Activated CD8-positive, alpha-beta memory T cell treated with anti-CD3 and anti-CD28 coated beads for 36 hours (primary cell): ENCODE results near the gene DDX50. TPM values are rescaled to one million over a fixed set of nuclear protein-coding genes. Genes with fewer than 3 reads are reported as not detected.
"Not testable (repeated sequence)": the region's sequence is repeated elsewhere in the genome, so short reads cannot be mapped to it uniquely, and the experiment has no call there.

ENCODE experiments used
- CTCF ChIA-PET: fragments of 350-600 bp; sonication (Branson Sonifier 250); formaldehyde crosslinking; loops from one replicate; lab custom pipeline; 2021; ENCODE audit warnings: antibody characterized with exemption; lab: Charles Lee
- POLR2A ChIA-PET: fragments of 350-600 bp; sonication (Branson Sonifier 250); formaldehyde crosslinking; loops from one replicate; lab custom pipeline; 2021; ENCODE audit warnings: antibody characterized with exemption; lab: Charles Lee
- total RNA-seq, 2 experiments: library from RNA; stranded (reverse); gene quantifications; one replicate each; pipeline ENCODE4 v1.2.3, GENCODE V29; 2021

The DDX50 gene
- total RNA-seq, 2 experiments from 2014 or later, result 55.5 to 60.1 TPM

DNA sequence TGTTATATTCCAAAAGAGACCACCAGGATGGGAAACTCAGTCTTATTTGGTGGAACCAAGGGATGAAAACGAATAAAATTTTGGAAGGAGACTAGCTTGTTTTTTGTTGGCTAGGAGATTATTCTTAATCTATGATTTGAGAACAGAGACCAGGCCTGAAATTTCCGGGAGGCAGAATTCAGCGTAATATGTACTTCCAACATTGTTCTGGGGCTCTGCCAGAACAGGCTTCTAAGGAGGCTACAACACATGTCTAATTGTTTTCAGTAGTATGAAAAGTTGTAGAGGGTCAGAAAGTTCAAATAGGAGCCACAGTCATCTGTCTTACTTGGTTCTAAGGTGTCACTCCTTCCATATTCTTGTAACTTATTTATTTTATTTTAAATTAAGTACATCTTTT lies 56.5 kb downstream of the DDX50 start:
- POLR2A ChIA-PET, result interaction anchor here (0.7 to 2.7 kb wide), 4 partner anchors 13 to 57 kb away, joined by 3 to 18 read pairs (median 4); partner anchors contain the start of gene DDX50
- CTCF ChIA-PET, result no interaction called here

DNA sequence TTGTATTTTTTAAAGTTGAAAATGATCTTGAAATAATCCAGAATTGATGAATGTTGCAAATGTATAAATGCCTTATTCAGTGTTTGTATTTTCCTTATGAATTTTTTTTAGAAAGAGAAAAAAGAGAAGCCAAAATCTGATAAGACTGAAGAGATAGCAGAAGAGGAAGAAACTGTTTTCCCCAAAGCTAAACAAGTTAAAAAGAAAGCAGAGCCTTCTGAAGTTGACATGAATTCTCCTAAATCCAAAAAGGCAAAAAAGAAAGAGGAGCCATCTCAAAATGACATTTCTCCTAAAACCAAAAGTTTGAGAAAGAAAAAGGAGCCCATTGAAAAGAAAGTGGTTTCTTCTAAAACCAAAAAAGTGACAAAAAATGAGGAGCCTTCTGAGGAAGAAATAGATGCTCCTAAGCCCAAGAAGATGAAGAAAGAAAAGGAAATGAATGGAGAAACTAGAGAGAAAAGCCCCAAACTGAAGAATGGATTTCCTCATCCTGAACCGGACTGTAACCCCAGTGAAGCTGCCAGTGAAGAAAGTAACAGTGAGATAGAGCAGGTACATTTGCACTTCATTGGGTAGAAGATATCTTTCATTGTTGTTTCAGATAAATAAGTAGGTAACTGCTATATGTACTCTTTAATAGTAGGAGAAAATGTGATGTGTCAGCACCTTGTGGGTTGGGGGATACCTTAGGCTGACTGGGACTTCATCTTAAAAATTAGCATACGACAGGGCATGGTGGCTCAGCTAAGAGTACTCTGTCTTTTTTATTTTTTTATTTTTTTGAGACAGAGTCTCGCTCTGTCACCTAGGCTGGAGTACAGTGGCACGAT lies 58.8 kb downstream of the DDX50 start:
- ChIA-PET CTCF (interaction anchor here (1.9 kb wide), 1 partner anchor 13 kb away, joined by 4 read pairs; no protein-coding TSS in a partner anchor), POLR2A (interaction anchor here (0.6 kb wide), 1 partner anchor 100 kb away, joined by 4 read pairs; no protein-coding TSS in a partner anchor)

DNA sequence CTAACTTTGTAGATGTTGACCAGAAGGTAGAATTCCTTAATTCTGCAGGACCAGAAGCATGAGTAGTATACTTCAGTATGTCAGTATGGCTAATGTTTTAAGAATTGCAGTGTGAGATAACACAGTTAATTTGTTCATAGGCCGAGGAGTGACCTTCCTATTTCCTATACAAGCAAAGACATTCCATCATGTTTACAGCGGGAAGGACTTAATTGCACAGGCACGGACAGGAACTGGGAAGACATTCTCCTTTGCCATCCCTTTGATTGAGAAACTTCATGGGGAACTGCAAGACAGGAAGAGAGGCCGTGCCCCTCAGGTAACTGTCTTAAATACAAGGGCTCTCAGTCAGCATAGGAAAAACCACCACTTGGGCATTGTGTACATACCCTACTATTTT lies 62.0 kb downstream of the DDX50 start:
- ChIA-PET POLR2A (no interaction called here), CTCF (no interaction called here)

DNA sequence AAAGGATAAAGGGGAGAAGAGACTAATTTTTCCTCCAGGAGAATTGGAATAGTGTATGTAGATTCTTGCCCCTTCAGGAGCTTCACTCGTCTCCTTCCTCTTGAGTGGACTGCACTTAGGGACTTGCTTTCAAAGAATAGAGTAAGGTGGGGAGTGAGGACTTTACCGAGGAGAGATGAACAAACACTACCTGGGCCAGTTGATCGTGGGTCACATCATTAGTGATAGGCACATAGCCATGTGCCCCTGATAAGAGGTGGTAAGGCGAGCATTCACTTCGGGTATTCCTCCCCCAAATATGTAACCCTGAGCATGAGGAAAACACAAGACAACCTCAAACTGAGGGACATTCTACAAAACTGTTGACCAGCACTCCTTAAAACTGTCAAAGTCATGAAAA lies 72.9 kb downstream of the DDX50 start:
- ChIA-PET CTCF (interaction anchor here (1.1 kb wide), 1 partner anchor 15 kb away, joined by 3 read pairs; no protein-coding TSS in a partner anchor), POLR2A (interaction anchor here (0.5 kb wide), 1 partner anchor 188 kb away, joined by 3 read pairs; no protein-coding TSS in a partner anchor)

DNA sequence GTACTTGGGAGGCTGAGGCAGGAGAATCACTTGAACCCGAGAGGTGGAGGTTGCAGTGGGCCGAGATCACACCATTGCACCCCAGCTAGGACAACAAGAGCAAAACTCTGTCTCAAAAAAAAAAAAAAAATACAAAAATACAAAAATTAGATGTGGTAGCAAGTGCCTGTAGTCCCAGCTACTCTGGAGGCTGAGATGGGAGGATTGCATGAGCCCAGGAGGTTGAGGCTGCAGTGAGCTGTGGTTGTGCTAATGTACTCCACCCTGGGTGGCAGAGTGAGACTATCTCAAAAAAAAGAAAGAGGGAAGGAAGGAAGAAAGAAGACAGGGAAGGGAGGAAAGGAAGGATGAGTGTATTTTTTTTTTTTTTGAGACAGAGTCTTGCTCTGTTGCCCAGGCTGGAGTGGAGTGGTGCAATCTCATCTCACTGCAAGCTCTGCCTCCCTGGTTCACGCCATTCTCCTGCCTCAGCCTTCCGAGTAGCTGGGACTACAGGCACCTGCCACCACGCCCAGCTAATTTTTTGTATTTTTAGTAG lies 74.9 kb downstream of the DDX50 start:
- POLR2A ChIA-PET, result interaction anchor here (0.7 to 1.2 kb wide), 2 partner anchors 25 to 179 kb away, joined by 3 read pairs; no protein-coding TSS in a partner anchor
- CTCF ChIA-PET, result not testable (repeated sequence)

DNA sequence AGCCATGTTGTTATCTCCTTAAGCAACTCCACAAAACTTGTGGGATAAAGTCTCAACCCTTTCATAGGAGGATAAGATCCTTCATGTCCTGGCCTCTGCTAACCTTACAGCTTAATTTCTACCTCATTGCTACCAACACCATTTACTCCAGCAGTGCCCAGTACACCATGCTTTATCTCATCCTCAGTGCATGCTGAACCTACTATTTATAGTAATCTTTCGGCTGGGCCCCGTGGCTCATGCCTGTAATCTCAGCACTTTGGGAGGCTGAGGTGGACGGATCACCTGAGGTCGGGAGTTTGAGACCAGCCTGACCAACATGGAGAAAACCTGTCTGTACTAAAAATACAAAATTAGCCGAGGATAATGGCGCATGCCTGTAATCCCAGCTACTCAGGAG lies 78.6 kb downstream of the DDX50 start:
- CTCF ChIA-PET, POLR2A ChIA-PET: not testable (repeated sequence)

DNA sequence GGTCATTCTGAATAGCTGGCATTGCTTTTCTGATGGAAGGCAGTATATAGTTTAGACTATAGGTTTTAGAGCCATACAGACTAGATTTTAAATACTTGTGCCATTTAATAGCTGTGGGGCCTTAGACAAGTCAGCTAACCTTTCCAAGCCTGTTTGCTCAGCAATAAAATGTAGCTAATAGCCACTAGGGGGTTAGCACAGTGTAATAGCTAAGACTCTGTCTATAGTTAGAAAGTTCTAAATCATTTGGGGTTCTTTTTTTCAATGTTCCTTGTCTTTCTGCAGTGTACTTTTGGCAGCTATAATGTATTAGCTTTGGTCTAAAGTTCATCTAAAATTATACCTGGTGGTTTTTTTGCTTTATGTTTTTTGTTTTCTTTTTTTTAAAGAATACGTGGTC lies 80.0 kb downstream of the DDX50 start:
- CTCF ChIA-PET, result interaction anchor here (0.5 to 1.4 kb wide), 2 partner anchors 10 to 137 kb away, joined by 5 read pairs; no protein-coding TSS in a partner anchor
- POLR2A ChIA-PET, result interaction anchor here (0.6 to 0.8 kb wide), 2 partner anchors 23 to 63 kb away, joined by 3 to 4 read pairs; no protein-coding TSS in a partner anchor

DNA sequence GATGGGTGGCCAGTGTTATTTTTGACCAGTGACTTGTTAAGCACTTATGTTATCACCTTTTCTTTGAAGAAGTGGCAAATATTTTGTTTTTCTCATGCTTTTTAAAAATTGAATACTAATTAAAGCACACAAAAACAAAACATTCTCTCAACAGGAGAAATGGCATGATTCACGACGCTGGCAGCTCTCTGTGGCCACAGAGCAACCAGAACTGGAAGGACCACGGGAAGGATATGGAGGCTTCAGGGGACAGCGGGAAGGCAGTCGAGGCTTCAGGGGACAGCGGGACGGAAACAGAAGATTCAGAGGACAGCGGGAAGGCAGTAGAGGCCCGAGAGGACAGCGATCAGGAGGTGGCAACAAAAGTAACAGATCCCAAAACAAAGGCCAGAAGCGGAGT lies 81.3 kb downstream of the DDX50 start:
- POLR2A ChIA-PET, result no interaction called here
- CTCF ChIA-PET, result no interaction called here

DNA sequence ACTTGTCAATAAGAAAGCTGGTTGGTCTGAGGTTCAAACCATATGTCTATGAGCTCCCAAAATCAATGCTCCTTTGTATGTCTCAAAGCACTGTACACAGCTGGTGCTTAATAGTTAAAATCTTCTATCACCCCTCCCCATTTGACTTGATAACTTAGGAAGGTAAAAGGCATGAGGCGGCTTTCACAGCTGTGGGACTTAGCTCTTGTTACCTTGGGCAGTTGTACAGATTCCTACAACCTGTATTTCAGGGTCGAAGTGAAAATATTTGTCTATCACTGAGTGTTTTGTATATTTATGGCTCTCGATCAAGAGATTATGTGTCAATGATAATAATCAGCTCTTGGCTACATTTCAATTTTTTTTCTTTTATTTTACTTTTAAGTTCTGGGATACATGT lies 86.5 kb downstream of the DDX50 start:
- ChIA-PET POLR2A (interaction anchor here (0.6 to 1.0 kb wide), 3 partner anchors 26 to 105 kb away, joined by 3 to 7 read pairs (median 6); partner anchors contain the start of gene DDX21), CTCF (interaction anchor here (0.6 to 1.5 kb wide), 4 partner anchors 31 to 147 kb away, joined by 3 to 4 read pairs (median 3); partner anchors contain the start of gene DDX21)

DNA sequence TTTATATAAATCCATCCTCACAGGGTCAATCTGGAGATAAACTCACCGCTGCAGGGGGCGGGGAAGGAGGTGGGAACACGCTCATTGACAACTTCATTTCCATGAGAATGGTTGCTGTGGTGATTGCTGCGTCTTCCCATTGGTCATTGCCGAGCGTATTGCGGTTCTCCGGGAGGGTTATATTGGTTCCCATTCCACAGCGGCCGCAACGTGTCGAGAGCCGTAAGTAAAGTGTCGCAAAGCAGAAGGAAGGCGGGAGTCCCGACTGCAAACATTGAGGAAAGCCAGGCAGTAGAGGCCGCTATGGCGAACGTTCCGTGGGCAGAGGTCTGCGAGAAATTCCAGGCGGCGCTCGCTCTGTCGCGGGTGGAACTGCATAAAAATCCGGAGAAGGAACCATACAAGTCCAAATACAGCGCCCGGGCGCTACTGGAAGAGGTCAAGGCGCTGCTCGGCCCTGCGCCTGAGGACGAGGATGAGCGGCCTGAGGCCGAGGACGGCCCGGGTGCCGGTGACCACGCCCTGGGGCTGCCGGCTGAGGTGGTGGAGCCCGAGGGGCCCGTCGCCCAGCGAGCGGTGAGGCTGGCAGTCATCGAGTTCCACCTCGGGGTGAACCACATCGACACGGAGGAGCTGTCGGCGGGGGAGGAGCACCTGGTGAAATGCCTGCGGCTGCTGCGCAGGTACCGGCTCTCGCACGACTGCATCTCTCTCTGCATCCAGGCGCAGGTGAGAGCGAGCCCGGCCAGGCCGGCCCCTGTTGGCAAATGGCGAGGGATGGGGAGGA lies 87.6 kb downstream of the DDX50 start, which contains the start of gene KIFBP:
KIFBP (plus strand) TSS at position 274 of the 787 bp plus-strand sequence; CDS start at position 304, 30 bp downstream.
- CTCF ChIA-PET, result interaction anchor here (1.1 to 1.2 kb wide), 2 partner anchors 15 to 28 kb away, joined by 3 to 4 read pairs; no protein-coding TSS in a partner anchor
- POLR2A ChIA-PET, result interaction anchor here (0.6 kb wide), 1 partner anchor 31 kb away, joined by 3 read pairs; no protein-coding TSS in a partner anchor

DNA sequence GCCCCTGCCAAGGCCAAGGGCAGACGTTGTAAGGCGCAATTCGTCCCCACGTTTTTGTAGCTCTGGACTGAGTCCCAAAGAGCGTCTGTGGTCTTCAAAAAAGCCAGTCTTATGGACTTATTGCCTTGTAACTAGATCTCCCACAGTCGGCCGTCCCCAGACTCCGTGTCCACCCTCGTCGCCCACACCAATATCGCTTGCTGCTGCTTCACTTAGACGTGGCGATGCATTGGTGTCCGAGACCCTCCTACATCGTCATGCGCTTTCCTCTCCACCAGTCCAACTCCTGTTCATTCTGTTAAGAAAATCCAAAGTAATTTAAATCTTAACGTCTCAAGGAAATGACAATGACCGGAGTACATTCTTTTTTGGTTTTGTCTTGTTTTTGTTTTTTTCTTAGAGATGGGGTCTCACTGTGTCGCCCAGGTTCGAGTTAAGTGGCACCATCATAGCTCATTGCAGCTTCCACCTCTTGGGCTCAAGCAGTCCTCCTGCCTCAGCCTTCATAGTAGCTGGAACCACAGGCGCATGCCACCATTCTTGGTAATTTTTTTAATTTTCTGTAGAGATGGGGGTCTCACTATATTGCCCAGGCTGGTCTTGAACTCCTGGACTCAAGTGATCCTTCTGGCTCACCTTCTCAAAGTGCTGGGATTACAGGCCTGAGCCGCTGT lies 88.3 kb downstream of the DDX50 start:
- POLR2A ChIA-PET, result interaction anchor here (0.6 kb wide), 1 partner anchor 31 kb away, joined by 3 read pairs; no protein-coding TSS in a partner anchor
- CTCF ChIA-PET, result interaction anchor here (1.1 to 1.2 kb wide), 2 partner anchors 15 to 28 kb away, joined by 3 to 4 read pairs; no protein-coding TSS in a partner anchor

DNA sequence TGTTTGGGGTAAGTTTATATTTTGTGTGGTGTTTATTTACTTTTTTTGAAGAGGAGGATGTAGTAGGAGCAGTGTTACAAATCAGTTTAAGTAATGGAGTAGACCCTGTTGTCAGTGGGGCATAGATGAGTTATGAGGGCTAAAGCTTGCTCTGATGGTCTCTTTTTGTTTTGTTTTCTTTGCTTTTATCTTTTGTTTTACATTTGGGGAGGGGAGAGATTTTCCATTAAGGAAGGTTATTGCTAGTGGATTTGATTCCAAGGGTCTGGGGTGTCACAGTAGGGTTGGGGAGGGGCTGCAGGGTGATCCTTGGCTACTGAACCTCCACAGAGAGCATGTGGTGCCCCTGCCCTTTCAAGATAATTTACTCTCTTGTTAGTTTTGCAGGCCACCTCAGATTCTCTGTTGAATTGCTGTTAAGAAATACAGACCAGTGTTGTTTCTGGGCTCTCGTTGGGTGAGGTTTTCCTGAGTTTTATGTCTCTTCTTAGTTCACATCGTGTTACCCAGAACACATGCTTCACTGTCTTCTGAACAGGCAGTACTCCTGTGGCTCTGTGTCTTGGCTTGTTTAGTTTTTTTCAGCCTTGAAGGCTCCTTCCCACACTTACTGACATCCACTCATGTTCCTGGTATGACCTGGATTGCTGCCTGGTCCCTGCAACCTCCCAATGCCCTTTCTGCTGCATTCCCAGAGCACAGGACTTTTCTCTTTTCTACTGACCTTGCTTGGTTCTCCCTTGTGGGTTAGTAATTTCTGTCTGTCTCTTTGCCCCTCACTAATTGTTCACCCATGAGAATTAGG lies 91.7 kb downstream of the DDX50 start:
- ChIA-PET CTCF (interaction anchor here (0.6 to 1.0 kb wide), 4 partner anchors 16 to 195 kb away, joined by 3 read pairs; no protein-coding TSS in a partner anchor), POLR2A (no interaction called here)

Other genes with a start within 250 kb of the DDX50 start
- gene CCAR1, start 180.1 kb upstream of the DDX50 start, total RNA-seq, result 100 to 1,000 TPM; 127 to 133 TPM
- gene STOX1, start 73.8 kb upstream of the DDX50 start, total RNA-seq, result under 1 TPM; 0.34 to 0.40 TPM
- gene DDX21, start 54.9 kb downstream of the DDX50 start, total RNA-seq, result 100 to 1,000 TPM; 287 to 290 TPM
- gene KIFBP, start 87.5 kb downstream of the DDX50 start, total RNA-seq, result 10 to 100 TPM; 21.4 TPM
- 100 to 1,000 TPM; 661 to 673 TPM for gene SRGN, start 186.8 kb downstream of the DDX50 start, total RNA-seq
- gene VPS26A, start 222.9 kb downstream of the DDX50 start, total RNA-seq, result 10 to 100 TPM; 41.5 to 47.4 TPM